GM13977 (cell line): ENCODE data around the gene NPLOC4.

Experiments used
- DNase-seq: peaks from one replicate; pipeline ENCODE4 v3.0.0; 2012; ENCODE audit warnings: low spot score
- CTCF ChIP-seq: IDR thresholded peaks from 2 replicates; pipeline ENCODE4 v1.5.1; 2012; ENCODE audit warnings: mild to moderate bottlenecking, control low read depth; ENCODE audit not compliant: insufficient read depth; ENCODE audit errors: extremely low read depth, missing control alignments
- in situ Hi-C: fragments of 300-500 bp; cut with MboI; formaldehyde crosslinking; loops from one replicate; pipeline ENCODE4 v1.12.0; 2022; ENCODE audit warnings: low sequenced_read_pairs, low pct_unique_long_range_greater_than_20kb, mixed read lengths, inconsistent platforms; ENCODE audit not compliant: unreplicated experiment

The NPLOC4 gene

GRCh38 chr17:81556175-81556691 lies 80.7 kb downstream of the NPLOC4 start:
- in situ Hi-C loops, result no loop called here
- no peak for TF ChIP-seq CTCF
- DNase-seq, result no peak

- TF ChIP-seq CTCF, result no peak
- DNase-seq, result no peak
- in situ Hi-C loops, result no loop called here
These were observed 83.2 kb downstream of the NPLOC4 start for GRCh38 chr17:81553616-81554181.

GRCh38 chr17:81553018-81553615 lies 83.8 kb downstream of the NPLOC4 start:
- in situ Hi-C loops, result no loop called here
- peak; percentile 93 for DNase-seq
- peak; percentile 34 for TF ChIP-seq CTCF

- DNase-seq, result peak; percentile 98
- in situ Hi-C loops, result no loop called here
- no peak for TF ChIP-seq CTCF
These were observed 84.5 kb downstream of the NPLOC4 start, which contains the start of gene FAAP100 for GRCh38 chr17:81552244-81553017. TSS of gene FAAP100 (minus strand) at chr17:81552353. CDS start at chr17:81552330, 23 bp downstream.

- peak; percentile 61 for DNase-seq
- in situ Hi-C loops, result no loop called here
- TF ChIP-seq CTCF, result no peak
These were observed 85.3 kb downstream of the NPLOC4 start for GRCh38 chr17:81551458-81552243.
